ENCODE data around the gene ATP5F1E. TPM values are rescaled to one million over a fixed set of nuclear protein-coding genes. Genes with fewer than 3 reads are reported as not detected.

ATP5F1E gene
- total RNA-seq, 1 experiment from 2014 or later = 41.1 TPM

GRCh38 chr20:58987790-58988564 lies 44.2 kb downstream of the ATP5F1E start:
- ATAC-seq (no peak), DNase-seq (ENCODE audit: low spot score) (no peak)
- no peaks in the 10 kb centered on the region for H3K27me3 Mint-ChIP-seq (ENCODE audit: low read depth)
- H3K36me3 Mint-ChIP-seq = peaks cover 64% of the 10 kb centered on the region
- H3K4me1 Mint-ChIP-seq = peaks cover 12% of the 10 kb centered on the region
- POLR2A ChIA-PET = no interaction called here
- CTCF ChIA-PET = interaction anchor here (0.8 kb wide), 1 partner anchor 468 kb away, joined by 3 read pairs; no protein-coding TSS in a partner anchor
- no peak overlapping the region for H3K27ac Mint-ChIP-seq
- H3K4me3 Mint-ChIP-seq = no peak overlapping the region
- no peaks in the 10 kb centered on the region for H3K9me3 Mint-ChIP-seq
- TF ChIP-seq RELA (CRISPR knock-in tag; IDR thresholded peaks at IDR 0.05; ENCODE audit: borderline replicate concordance) (no peak), GTF2I (CRISPR knock-in tag; conservative IDR thresholded peaks at IDR 0.05) (no peak), NFATC4 (CRISPR knock-in tag; IDR thresholded peaks at IDR 0.05) (no peak), ERG (CRISPR knock-in tag; IDR thresholded peaks at IDR 0.05) (no peak), FOXP4 (CRISPR knock-in tag; IDR thresholded peaks at IDR 0.05) (no peak), HMGXB4 (CRISPR knock-in tag; IDR thresholded peaks at IDR 0.05) (no peak), SOX15 (CRISPR knock-in tag; IDR thresholded peaks at IDR 0.05) (no peak), SP1 (CRISPR knock-in tag; conservative IDR thresholded peaks at IDR 0.05) (no peak), ARID4B (CRISPR knock-in tag; IDR thresholded peaks at IDR 0.05; ENCODE audit: borderline replicate concordance) (no peak), NFE2L1 (CRISPR knock-in tag; IDR thresholded peaks at IDR 0.05) (no peak), EMX1 (CRISPR knock-in tag; IDR thresholded peaks at IDR 0.05) (no peak), ZBTB43 (CRISPR knock-in tag; IDR thresholded peaks at IDR 0.05) (no peak), ZNF423 (CRISPR knock-in tag; IDR thresholded peaks at IDR 0.05) (no peak), STAT6 (CRISPR knock-in tag; conservative IDR thresholded peaks at IDR 0.05; ENCODE audit: low read depth) (no peak), IRF1 (CRISPR knock-in tag; IDR thresholded peaks at IDR 0.05) (no peak), ZNF396 (CRISPR knock-in tag; IDR thresholded peaks at IDR 0.05; ENCODE audit: borderline replicate concordance) (no peak)
- TF ChIP-seq, protein P1, sequence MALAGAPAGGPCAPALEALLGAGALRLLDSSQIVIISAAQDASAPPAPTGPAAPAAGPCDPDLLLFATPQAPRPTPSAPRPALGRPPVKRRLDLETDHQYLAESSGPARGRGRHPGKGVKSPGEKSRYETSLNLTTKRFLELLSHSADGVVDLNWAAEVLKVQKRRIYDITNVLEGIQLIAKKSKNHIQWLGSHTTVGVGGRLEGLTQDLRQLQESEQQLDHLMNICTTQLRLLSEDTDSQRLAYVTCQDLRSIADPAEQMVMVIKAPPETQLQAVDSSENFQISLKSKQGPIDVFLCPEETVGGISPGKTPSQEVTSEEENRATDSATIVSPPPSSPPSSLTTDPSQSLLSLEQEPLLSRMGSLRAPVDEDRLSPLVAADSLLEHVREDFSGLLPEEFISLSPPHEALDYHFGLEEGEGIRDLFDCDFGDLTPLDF (CRISPR knock-in tag; IDR thresholded peaks at IDR 0.05) = no peak
- TF ChIP-seq, protein P2, sequence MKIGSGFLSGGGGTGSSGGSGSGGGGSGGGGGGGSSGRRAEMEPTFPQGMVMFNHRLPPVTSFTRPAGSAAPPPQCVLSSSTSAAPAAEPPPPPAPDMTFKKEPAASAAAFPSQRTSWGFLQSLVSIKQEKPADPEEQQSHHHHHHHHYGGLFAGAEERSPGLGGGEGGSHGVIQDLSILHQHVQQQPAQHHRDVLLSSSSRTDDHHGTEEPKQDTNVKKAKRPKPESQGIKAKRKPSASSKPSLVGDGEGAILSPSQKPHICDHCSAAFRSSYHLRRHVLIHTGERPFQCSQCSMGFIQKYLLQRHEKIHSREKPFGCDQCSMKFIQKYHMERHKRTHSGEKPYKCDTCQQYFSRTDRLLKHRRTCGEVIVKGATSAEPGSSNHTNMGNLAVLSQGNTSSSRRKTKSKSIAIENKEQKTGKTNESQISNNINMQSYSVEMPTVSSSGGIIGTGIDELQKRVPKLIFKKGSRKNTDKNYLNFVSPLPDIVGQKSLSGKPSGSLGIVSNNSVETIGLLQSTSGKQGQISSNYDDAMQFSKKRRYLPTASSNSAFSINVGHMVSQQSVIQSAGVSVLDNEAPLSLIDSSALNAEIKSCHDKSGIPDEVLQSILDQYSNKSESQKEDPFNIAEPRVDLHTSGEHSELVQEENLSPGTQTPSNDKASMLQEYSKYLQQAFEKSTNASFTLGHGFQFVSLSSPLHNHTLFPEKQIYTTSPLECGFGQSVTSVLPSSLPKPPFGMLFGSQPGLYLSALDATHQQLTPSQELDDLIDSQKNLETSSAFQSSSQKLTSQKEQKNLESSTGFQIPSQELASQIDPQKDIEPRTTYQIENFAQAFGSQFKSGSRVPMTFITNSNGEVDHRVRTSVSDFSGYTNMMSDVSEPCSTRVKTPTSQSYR (CRISPR knock-in tag; IDR thresholded peaks at IDR 0.05) = no peak
